Measurements from ENCODE around the gene STRIP2.
A peak's percentile ranks its signal among the peaks of the same experiment; 100 is the strongest.
"Not testable (repeated sequence)": the region's sequence is repeated elsewhere in the genome, so short reads cannot be mapped to it uniquely, and the experiment has no call there.

The STRIP2 gene

DNA sequence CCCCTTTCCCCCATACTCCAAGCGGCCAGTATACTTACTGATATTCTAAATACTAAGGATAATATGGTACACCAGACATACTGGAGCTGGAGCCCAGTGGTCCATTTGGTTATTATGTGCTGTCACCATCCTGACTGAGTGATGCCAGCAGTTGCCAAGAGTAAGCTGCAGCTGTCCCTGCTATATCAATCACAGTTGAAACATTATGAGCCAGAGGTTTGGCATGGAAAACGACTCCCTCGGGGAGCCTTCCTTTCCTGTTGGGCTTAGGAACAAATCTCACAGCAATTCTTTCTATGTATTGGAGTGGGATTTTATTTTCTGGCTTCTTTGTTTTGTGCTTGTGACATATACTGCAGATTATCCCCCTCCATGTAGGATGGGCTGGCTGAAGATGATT is 32.6 kb downstream of the STRIP2 start:
- DNase-seq (ENCODE audit: low read depth) = no peak
- no peak overlapping the region for H3K4me3 ChIP-seq (replicated peaks; ENCODE audit: low read depth, low read length)
- TF ChIP-seq, protein P1, sequence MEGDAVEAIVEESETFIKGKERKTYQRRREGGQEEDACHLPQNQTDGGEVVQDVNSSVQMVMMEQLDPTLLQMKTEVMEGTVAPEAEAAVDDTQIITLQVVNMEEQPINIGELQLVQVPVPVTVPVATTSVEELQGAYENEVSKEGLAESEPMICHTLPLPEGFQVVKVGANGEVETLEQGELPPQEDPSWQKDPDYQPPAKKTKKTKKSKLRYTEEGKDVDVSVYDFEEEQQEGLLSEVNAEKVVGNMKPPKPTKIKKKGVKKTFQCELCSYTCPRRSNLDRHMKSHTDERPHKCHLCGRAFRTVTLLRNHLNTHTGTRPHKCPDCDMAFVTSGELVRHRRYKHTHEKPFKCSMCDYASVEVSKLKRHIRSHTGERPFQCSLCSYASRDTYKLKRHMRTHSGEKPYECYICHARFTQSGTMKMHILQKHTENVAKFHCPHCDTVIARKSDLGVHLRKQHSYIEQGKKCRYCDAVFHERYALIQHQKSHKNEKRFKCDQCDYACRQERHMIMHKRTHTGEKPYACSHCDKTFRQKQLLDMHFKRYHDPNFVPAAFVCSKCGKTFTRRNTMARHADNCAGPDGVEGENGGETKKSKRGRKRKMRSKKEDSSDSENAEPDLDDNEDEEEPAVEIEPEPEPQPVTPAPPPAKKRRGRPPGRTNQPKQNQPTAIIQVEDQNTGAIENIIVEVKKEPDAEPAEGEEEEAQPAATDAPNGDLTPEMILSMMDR (IDR thresholded peaks at IDR 0.05; ENCODE audit: low read length, missing control alignments) = no peak

DNA sequence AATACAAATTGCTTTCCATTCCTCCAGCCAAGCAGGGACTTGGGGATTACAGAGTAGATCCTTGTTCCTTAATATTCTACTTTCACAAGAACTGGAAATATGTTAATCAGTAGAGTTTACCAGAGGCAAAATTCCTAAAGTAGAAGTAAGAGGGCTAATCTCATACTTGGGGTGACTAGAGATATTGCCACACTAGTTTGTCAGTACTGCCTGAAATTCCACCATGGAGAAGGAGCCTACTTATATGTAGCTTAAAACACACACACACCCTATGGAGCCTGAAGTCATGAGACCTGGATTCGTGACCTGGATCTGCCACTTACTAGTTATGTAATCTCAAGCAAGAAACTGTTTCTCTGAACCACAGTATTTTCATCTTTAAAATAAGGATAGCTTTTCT is 33.9 kb downstream of the STRIP2 start:
- H3K4me3 ChIP-seq (replicated peaks; ENCODE audit: low read depth, low read length) = no peak overlapping the region
- TF ChIP-seq, protein P1 (IDR thresholded peaks at IDR 0.05; ENCODE audit: low read length, missing control alignments) = no peak
- DNase-seq (ENCODE audit: low read depth) = peak; percentile 46

DNA sequence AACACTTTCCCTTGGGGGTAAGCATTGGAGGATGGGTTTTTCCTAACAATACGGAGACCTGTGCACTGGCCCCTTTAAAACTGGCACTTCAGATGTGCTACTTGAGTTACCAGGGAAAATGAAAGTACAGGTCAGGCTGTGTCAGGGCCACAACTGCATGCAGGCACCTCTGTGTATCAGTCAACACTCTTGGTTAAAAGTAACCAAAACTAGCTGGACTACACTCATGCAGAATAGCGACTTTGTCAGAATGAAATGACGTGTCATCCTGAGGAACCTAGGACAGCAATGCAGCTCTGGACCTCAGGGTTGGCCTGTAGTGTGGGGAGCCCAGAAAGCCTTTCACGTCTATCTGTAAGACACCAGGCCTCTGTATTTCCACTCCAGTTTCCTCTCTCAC is 34.3 kb downstream of the STRIP2 start:
- H3K4me3 ChIP-seq (replicated peaks; ENCODE audit: low read depth, low read length) = no peak overlapping the region
- TF ChIP-seq, protein P1 (IDR thresholded peaks at IDR 0.05; ENCODE audit: low read length, missing control alignments) = no peak
- no peak for DNase-seq (ENCODE audit: low read depth)

DNA sequence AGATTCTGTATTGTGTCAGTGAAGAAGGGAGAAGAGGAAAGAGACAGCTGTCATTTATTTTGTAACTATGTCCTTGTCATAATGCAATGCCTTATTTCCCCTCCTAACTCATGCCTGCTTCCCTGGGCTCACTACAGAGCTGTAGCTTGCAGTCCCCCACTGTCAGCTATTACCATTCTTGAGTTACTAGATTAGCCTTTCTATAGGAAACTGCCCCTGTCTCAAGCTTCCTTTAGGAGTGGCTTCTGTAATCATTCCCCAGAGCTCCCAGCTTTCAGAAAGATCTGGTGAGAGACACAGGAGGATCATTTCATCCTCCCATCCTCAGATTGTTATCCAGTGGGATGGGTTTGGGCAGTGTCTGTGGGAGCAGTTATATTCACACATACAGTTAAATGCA is 35.7 kb downstream of the STRIP2 start:
- no peak overlapping the region for H3K4me3 ChIP-seq (replicated peaks; ENCODE audit: low read depth, low read length)
- TF ChIP-seq, protein P1 (IDR thresholded peaks at IDR 0.05; ENCODE audit: low read length, missing control alignments) = no peak
- DNase-seq (ENCODE audit: low read depth) = no peak

DNA sequence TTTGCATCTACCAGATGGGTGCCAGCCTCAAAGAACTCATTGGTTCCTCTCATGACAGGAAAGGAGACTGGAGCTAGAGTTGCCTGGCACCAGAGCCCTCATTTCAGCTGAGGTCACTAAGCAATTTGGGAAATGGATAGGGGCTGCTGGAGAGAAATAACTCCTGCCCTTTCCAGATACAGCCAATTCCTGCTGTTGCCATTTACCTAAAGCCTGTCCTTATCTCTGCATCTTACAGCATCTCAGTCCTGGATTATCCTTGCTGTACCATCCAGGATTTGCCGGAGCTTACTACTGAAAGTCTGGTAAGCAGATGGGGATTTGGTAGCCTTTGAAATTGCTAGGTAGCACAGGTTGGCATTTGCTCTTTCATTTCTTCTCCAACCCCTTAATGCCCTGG is 36.2 kb downstream of the STRIP2 start:
- DNase-seq (ENCODE audit: low read depth) = no peak
- no peak overlapping the region for H3K4me3 ChIP-seq (replicated peaks; ENCODE audit: low read depth, low read length)
- TF ChIP-seq, protein P1 (IDR thresholded peaks at IDR 0.05; ENCODE audit: low read length, missing control alignments) = no peak

DNA sequence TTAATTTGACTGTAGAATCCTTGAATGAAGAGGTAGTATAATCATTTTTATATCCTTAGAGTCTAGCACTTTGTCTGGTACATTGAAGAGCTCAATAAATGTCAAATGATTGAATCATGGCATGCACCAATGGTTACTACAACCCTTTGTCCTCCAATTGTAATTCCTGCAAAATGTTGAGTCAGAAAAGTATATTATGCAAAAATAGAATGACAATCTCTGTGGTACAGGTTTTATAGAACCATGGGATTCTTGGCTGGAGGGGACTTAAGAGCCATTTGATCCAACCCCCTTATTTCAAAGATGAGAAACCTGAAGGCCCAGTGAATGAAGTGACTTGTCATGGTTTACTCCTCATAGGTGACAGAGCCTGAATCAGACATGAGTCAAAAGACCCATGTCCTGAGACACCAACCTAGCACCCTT is 37.2 kb downstream of the STRIP2 start:
- no peak for DNase-seq (ENCODE audit: low read depth)
- TF ChIP-seq, protein P1 (IDR thresholded peaks at IDR 0.05; ENCODE audit: low read length, missing control alignments) = no peak
- no peak overlapping the region for H3K4me3 ChIP-seq (replicated peaks; ENCODE audit: low read depth, low read length)

DNA sequence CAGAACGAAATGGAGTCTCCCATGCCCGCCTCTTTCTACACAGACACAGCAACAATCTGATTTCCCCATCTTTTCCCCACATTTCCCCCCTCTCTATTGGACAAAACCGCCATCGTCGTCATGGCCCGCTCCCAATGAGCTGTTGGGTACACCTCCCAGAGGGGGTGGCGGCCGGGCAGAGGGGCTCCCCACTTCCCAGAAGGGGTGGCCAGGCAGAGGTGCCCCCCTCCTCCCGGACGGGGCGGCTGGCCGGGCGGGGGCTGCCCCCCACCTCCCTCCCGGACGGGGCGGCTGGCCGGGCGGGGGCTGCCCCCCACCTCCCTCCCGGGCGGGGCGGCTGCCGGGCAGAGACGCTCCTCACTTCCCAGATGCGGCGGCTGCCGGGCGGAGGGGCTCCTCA is 41.7 kb downstream of the STRIP2 start:
- not testable (repeated sequence) for H3K4me3 ChIP-seq (replicated peaks; ENCODE audit: low read depth, low read length); DNase-seq (ENCODE audit: low read depth)

DNA sequence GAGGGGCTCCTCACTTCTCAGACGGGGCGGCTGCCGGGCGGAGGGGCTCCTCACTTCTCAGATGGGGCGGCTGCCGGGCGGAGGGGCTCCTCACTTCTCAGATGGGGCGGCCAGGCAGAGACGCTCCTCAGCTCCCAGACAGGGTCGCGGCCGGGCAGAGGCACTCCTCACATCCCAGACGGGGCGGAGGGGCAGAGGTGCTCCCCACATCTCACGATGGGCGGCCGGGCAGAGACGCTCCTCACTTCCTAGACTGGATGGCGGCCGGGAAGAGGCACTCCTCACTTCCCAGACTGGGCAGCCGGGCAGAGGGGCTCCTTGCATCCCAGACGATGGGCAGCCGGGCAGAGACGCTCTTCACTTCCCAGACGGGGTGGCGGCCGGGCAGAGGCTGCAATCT is 42.2 kb downstream of the STRIP2 start:
- not testable (repeated sequence) for DNase-seq (ENCODE audit: low read depth); H3K4me3 ChIP-seq (replicated peaks; ENCODE audit: low read depth, low read length)
